ENCODE data around the gene ACVR1. TPM values are rescaled to one million over a fixed set of nuclear protein-coding genes. Genes with fewer than 3 reads are reported as not detected.

Gene ACVR1
- total and polyA plus RNA-seq, 4 donors = 7.5 to 38.3 (median 23.4) TPM

- H3K4me3 ChIP-seq = no peak overlapping the region
- H3K36me3 ChIP-seq (ENCODE audit: control insufficient read depth in 4 of 4, insufficient read depth in 4 of 4, low read length in 4 of 4) = no peaks in the 10 kb centered on the region
- no peak for TF ChIP-seq CTCF (IDR thresholded peaks at IDR 0.05; ENCODE audit: control extremely low read depth, extremely low read depth)
- H3K9ac ChIP-seq (ENCODE audit: insufficient read depth in 1 of 2, low read length in 2 of 2) = no peak overlapping the region
- H3K27ac ChIP-seq (ENCODE audit: low read depth in 1 of 2, low read length in 1 of 2) = no peak overlapping the region
- DNase-seq (no peak), ATAC-seq (ENCODE audit: insufficient read depth, low FRiP score) (no peak)
- peaks cover 0 to 13% (median 0%) of the 10 kb centered on the region in 5 donors for H3K4me1 ChIP-seq (ENCODE audit: control insufficient read depth in 5 of 5, insufficient read depth in 5 of 5, low read length in 5 of 5)
- no peaks in the 10 kb centered on the region for H3K27me3 ChIP-seq (ENCODE audit: control insufficient read depth in 3 of 3, insufficient read depth in 3 of 3, low read length in 2 of 3)
- 81% methylated on average over 6 of the region's 6 CpGs for WGBS, 2 donors
- no peaks in the 10 kb centered on the region for H3K9me3 ChIP-seq (ENCODE audit: control insufficient read depth in 4 of 4, insufficient read depth in 3 of 4, low read length in 3 of 4)
These were observed 17.3 kb downstream of the ACVR1 start for GRCh38 chr2:157858846-157859245.

GRCh38 chr2:157857881-157858280 is 18.2 kb downstream of the ACVR1 start:
- Histone ChIP-seq H3K4me3 (no peak overlapping the region), H3K4me1 (ENCODE audit: control insufficient read depth in 5 of 5, insufficient read depth in 5 of 5, low read length in 5 of 5) (peaks cover 0 to 22% (median 0%) of the 10 kb centered on the region in 5 donors), H3K27me3 (ENCODE audit: control insufficient read depth in 3 of 3, insufficient read depth in 3 of 3, low read length in 2 of 3) (no peaks in the 10 kb centered on the region), H3K9me3 (ENCODE audit: control insufficient read depth in 4 of 4, insufficient read depth in 3 of 4, low read length in 3 of 4) (no peaks in the 10 kb centered on the region), H3K36me3 (ENCODE audit: control insufficient read depth in 4 of 4, insufficient read depth in 4 of 4, low read length in 4 of 4) (no peaks in the 10 kb centered on the region), H3K27ac (ENCODE audit: low read depth in 1 of 2, low read length in 1 of 2) (no peak overlapping the region), H3K9ac (ENCODE audit: insufficient read depth in 1 of 2, low read length in 2 of 2) (no peak overlapping the region)
- 81 to 90% methylated on average over 4 of the region's 4 CpGs for WGBS, 2 donors
- ATAC-seq (ENCODE audit: insufficient read depth, low FRiP score) = no peak
- DNase-seq = no peak
- TF ChIP-seq CTCF (IDR thresholded peaks at IDR 0.05; ENCODE audit: control extremely low read depth, extremely low read depth) = no peak

- H3K4me3 ChIP-seq = no peak overlapping the region
- H3K9me3 ChIP-seq (ENCODE audit: control insufficient read depth in 4 of 4, insufficient read depth in 3 of 4, low read length in 3 of 4) = no peaks in the 10 kb centered on the region
- H3K4me1 ChIP-seq (ENCODE audit: control insufficient read depth in 5 of 5, insufficient read depth in 5 of 5, low read length in 5 of 5) = peaks cover 0 to 26% (median 0%) of the 10 kb centered on the region in 5 donors
- peak overlapping the region in 1 of 2 donors; percentile 40 for H3K27ac ChIP-seq (ENCODE audit: low read depth in 1 of 2, low read length in 1 of 2)
- no peak overlapping the region for H3K9ac ChIP-seq (ENCODE audit: insufficient read depth in 1 of 2, low read length in 2 of 2)
- ATAC-seq (ENCODE audit: insufficient read depth, low FRiP score) (no peak), DNase-seq (no peak)
- H3K27me3 ChIP-seq (ENCODE audit: control insufficient read depth in 3 of 3, insufficient read depth in 3 of 3, low read length in 2 of 3) = no peaks in the 10 kb centered on the region
- 83 to 91% methylated on average over 2 of the region's 2 CpGs for WGBS, 2 donors
- no peak for TF ChIP-seq CTCF (IDR thresholded peaks at IDR 0.05; ENCODE audit: control extremely low read depth, extremely low read depth)
- no peaks in the 10 kb centered on the region for H3K36me3 ChIP-seq (ENCODE audit: control insufficient read depth in 4 of 4, insufficient read depth in 4 of 4, low read length in 4 of 4)
These were observed 20.0 kb downstream of the ACVR1 start for GRCh38 chr2:157856187-157856515.

GRCh38 chr2:157853820-157854219 is 22.3 kb downstream of the ACVR1 start:
- H3K36me3 ChIP-seq (ENCODE audit: control insufficient read depth in 4 of 4, insufficient read depth in 4 of 4, low read length in 4 of 4) = no peaks in the 10 kb centered on the region
- ATAC-seq (ENCODE audit: insufficient read depth, low FRiP score) (no peak), DNase-seq (no peak)
- no peak overlapping the region for H3K9ac ChIP-seq (ENCODE audit: insufficient read depth in 1 of 2, low read length in 2 of 2)
- H3K27me3 ChIP-seq (ENCODE audit: control insufficient read depth in 3 of 3, insufficient read depth in 3 of 3, low read length in 2 of 3) = no peaks in the 10 kb centered on the region
- H3K4me3 ChIP-seq = no peak overlapping the region
- no peak for TF ChIP-seq CTCF (IDR thresholded peaks at IDR 0.05; ENCODE audit: control extremely low read depth, extremely low read depth)
- H3K4me1 ChIP-seq (ENCODE audit: control insufficient read depth in 5 of 5, insufficient read depth in 5 of 5, low read length in 5 of 5) = peaks cover 0 to 30% (median 0%) of the 10 kb centered on the region in 5 donors
- no peaks in the 10 kb centered on the region for H3K9me3 ChIP-seq (ENCODE audit: control insufficient read depth in 4 of 4, insufficient read depth in 3 of 4, low read length in 3 of 4)
- 90 to 95% methylated on average over 3 of the region's 3 CpGs for WGBS, 2 donors
- H3K27ac ChIP-seq (ENCODE audit: low read depth in 1 of 2, low read length in 1 of 2) = peak overlapping the region in 1 of 2 donors; percentile 41

Measured in lung (tissue), 12 donors.